ENCODE measurements around the gene P2RX2.

GRCh38 chr12:132610866-132611602, 7.5 kb upstream of the P2RX2 start:
- TF ChIP-seq CTCF (conservative IDR thresholded peaks at IDR 0.05; ENCODE audit: low read depth, low read length) = no peak
- TF ChIP-seq POLR2A (IDR thresholded peaks at IDR 0.05; ENCODE audit: low read depth, low read length) = no peak
- no peak for TF ChIP-seq RFX5 (IDR thresholded peaks at IDR 0.05; ENCODE audit: low read depth, low read length)
- no peak for TF ChIP-seq RAD21 (IDR thresholded peaks at IDR 0.05; ENCODE audit: low read length)
- TF ChIP-seq USF2 (IDR thresholded peaks at IDR 0.05; ENCODE audit: low read depth, low read length) = no peak

Data from IMR-90 (cell line).